ENCODE data around the gene ITPRIP.

ITPRIP gene

DNA sequence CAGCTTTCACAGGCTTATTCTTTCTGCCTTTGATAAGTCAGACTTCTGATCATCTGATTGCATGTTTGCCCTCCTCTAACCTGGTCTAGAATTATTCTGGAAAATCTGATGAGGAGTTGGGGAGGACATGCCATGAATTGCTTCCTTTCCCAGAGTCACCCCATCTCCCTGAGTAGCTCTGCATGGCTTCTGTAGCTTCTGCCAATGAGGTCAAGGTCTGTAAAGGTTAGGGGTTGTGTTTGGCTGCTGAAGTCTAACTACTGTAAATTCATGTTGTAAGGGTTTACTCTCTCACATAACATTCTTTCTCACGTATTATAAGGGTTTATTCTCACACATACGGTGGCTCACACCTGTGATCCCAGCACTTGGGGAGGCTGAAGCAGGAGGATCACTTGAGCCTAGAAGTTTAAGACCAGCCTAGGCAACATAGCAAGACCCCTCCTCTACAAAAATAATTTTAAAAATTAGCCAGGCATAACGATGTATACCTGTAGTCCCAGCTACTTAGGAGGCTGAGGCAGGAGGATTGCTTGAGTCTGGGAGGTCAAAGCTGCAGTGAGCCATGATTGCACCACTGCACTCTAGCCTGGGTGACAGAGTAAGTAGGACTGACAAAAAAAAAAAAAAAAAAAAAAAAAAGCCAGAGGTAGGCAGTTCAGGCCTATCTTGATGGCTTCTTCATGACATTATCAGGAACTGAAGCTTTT lies 58.6 kb downstream of the ITPRIP start:
- no peak for DNase-seq

DNA sequence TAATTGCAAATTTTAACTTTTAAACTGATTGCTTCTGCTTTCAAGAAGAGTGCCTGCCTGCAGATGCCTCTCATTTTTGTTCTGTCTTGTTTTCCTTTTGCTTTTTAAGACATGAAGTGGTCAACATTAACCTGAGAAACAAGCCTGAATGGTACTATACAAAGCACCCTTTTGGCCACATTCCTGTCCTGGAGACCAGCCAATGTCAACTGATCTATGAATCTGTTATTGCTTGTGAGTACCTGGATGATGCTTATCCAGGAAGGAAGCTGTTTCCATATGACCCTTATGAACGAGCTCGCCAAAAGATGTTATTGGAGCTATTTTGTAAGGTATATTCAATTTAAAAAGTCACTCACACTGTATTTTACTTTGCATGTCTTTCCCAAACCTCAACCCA lies 60.5 kb downstream of the ITPRIP start:
- DNase-seq, result no peak

DNA sequence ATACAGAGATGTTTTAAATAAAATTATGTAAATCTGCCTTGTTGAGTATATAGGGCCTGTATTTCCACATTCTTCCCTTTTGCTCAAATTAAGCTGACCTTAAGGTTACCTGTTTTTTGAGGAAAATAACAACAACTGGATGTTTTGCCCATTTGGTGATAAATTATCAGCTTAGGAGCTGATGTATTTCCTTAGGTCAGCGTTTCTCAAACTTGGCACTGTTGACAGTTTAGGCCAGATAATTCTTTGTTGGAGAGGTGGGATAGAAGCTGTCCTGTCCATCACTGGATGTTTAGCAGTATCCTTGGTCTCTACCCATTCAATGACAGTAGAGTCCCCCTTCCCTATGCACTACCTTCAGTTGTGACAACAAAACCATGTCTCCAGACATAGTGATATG lies 62.1 kb downstream of the ITPRIP start:
- no peak for DNase-seq

DNA sequence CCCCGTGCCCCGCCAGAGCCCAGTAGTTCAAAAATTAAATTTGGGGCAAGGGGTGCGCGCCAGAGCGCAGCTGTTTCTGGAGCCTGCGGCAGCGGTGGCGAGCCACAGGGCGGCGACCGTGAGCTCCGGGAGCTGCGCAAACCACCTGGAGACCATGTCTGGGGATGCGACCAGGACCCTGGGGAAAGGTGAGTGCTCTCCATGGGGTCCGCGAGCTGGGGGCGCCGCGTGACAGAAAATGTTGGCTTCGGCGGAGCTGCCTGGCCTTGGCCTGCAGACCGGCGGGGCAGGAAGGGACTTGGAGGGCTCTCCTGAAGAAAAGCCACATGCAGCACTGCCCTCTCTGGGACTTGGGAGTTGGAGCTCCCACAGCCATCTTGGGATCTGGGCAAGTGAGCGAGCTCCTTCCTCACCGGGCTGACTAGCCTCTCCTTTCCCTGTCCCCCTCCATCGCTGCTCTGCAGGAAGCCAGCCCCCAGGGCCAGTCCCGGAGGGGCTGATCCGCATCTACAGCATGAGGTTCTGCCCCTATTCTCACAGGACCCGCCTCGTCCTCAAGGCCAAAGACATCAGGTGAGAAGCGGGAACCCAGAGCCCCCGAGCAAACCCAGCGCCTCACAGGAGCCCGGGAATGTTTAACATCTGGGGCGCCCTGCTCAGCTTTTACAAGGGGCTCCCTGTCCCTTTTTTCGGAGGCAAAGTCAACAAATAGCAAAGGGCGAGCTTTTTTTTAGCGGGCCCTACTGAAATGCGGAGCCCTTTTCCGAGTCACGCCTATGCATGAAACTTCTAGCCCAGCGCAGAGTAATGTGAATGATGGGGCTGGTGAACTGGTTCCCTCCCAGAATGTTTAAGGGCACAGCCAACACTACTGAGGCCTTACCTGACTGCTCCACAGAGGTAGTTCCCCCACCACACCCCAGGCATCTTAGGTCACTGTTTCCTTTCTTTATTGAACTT lies 63.2 kb downstream of the ITPRIP start:
- DNase-seq, result peak; percentile 37 to 53

DNA sequence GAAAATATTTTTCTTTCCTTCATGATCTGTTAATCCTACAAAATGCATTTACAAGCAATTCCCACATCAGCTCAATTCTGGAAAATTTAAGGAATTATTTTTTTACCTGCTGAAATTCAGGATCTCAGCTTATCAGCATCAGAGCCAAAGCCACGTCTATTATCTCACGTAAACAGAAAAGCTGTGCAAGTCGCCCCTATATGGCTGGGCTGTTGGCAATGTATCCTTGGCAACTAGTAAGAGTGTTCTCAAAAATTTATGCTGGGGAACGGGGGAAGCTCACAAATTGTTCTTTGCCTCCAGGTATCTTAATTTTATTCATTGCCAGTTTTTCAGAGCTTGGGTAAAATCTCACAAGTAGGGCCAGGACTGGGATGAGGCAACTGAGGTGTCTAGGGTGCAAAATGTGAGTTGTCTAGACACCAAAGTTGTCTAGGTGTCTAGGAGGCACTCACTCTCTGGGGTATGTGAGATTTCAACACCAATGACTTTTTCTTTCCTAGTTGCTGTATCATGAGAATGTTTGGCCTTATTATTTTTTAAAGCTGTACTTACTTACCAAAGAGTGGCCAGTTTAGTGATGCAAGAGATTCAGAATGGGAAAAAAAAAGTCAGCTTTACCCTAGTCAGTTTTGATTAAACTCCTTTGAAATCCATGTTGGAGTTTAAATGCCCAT lies 64.2 kb downstream of the ITPRIP start:
- no peak for DNase-seq

DNA sequence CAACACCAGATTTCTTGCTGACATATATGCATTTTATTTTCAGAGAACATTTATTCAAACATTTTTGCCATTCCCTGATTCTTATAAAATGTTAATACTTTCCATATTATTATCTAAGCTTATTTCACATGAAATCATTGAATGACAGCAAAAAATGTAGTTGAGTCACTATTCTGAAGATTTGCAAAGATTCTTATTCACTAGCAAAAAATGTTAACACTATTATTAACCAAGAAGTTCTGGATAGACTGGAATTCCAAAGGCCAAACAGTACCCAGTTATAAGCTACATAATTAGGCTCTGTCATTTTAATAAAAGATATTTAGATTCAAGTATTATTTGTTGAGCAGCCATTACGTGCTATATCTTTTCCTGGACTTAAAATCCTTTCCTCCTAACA lies 65.0 kb downstream of the ITPRIP start:
- no peak for DNase-seq

DNA sequence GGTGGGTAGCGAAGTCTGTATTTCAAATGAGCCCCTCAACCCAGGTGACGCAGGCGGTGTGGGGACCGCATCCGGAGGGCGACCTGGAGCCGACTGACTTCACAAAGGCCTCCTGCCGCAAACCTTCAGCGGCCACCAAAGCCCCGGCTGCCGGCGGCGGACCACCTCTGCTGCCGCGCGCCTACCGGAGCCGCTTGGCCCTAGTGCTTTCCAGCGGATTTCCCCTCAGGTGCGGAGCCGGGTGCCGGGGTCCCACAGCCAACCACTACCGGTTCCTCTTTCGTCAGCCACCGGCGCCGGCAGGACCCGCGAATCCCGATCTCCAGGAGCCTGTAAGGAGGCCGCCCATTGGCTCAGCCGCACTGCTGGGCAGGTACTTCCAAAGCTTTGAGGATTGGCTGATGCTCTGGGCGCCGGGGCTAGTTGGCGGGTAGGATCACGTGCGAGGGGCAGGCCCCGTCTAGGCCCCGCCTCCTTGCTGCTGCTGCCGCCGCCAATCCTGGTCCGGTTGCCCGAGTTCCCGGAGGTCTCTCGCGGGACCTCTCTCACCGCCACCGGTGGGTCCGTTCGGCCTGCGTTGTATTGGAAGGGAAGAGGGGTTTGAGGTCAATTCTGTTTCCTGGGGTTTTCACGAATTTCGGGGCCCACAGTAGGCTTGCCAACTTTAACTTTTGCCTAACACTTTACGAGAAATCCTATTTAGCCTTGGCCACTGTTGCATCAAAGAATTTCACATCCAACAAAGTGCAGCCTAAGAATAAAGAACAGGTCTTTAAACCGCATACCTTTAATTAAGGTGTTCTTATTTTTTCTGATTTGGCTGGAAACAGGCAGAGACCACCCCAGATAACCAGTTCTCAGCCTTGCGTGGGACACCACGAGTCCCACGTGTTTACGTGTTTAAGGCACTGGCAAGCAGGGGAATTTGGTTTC lies 69.3 kb downstream of the ITPRIP start, which contains the start of gene GSTO2:
Gene GSTO2 (plus strand): TSS at position 472 of the 933 bp plus-strand sequence. CDS start 5,732 bp downstream, outside the sequence.
- DNase-seq, result peak; percentile 92 to 93

DNA sequence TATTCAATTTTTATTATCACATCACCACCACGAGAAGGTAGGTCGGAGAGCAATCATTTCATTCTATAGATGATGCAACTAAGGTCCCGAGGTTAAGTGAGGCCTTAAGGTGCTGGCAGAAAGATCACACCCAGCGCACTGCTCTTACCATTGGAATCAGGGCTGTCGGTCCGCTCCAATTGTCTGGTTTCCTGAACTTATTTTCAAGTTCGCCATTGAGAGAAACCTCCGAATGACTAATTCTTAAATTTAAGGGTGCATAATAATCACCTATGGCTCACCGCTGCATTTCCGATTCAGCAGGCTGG lies 69.9 kb downstream of the ITPRIP start:
- DNase-seq, result no peak

DNA sequence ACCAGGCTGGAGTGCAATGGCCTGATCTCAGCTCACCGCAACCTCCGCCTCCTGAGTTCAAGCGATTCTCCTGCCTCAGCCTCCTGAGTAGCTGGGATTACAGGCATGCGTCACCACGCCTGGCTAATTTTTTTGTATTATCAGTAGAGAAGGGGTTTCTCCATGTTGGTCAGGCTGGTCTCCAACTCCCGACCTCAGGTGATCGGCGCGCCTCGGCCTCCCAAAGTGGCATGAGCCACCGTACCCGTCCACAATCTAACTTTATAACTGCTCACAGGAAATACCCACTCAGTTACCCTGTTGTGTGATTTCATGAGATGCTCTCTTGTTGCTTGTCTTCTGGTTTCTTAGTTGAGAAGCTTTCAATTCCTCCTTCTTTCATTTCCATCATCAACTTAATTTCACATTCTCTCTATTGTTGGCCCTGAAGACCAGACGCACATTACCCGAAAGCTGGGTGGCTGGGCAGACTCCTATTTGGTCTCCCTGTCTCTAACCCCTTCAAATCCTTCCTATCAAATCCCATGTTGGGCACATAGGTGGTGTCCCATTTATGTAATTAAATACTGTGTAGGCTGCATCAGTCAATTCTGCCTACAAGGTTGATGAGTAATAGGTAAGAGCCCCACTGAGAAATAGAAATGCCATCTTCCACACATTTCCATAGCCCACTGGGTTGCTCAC lies 70.4 kb downstream of the ITPRIP start:
- DNase-seq, result no peak

DNA sequence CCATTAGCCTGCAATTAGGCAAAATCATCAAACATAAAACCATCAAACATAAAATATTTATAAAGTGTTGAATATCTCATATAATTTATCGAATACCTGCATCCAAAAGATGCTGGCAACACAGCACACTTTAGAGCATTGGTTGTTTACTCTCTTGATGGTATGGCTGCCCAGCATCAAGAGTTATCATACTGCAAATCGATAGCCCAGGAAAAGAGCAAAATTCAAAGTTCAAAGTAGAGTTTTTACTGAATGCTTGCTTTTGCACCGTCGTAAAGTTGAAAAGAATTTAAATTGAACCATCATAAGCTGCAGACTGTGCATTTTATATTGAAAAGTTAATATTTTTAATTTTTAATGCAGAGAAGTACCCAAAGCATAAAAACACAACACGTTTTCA lies 73.5 kb downstream of the ITPRIP start:
- DNase-seq, result no peak

DNA sequence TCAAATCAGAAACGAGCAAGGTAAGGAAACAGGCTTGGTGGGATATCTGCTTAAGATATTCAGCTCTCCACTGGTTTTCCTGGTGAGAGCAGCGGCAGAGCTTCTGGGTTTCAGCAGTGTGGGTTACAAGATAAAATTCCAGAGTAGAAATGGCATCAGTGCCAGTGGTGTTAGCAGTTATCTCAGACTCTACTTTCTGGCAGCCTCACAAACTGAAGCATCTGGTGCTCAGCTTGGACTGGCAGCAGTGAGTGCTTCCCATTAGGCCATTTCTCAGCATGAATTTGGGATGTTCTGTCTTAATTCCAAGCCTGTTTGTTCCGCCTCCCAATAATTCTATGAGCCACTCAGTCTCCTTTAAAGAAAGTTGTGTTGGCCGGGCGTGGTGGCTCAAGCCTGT lies 76.2 kb downstream of the ITPRIP start:
- no peak for DNase-seq

DNA sequence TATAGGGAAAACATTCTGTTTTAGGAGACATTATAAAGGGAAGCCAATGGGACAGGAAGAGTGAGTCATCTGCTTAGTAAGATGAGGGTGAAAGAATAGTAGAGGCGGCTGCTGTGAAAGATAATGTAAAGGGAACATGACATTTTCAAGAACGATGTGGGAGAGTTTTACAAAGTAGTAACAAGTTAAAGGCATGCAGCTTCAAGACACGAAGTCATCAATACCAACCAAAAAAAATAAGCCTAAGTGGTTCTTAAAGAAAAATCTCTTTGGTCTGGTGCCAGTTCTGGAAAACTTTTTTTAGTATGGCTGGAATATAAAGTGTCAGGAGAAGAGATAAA lies 77.5 kb downstream of the ITPRIP start:
- DNase-seq, result no peak

DNA sequence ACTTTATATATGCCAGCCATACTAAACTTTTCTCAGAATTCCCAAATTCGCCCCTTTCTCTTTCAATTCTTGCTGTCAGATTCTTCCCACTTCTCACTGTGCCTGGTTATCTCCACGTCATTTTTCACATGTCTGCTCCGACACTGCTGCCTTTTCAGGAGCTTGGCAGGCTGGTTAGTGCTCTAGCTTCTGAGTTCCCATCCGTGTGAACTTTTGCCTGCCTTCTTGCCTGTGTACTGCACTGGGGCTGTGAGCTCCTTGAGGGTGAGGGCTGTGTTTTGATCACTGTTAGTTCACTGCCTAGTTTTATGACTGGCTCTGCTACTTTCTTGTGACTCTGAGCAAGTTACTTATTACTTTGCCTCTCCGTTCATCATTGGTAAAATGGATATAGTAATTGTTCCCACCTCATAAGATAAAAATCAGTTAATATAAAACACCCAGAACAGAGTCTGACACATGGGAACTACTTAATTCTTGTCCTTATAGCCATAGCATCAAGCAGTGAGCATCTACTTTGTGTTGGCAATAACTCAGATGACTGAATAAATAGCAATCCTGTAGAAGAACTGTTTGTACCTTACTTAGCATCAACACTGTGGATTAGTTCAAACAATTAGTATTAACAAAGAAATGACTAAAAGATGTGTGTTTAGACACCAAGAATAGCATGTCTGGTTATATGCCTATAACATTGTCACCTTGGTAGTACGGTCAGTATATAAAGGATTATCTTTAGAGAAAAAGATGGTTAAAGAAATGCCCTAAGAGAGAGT lies 78.1 kb downstream of the ITPRIP start:
- no peak for DNase-seq
